ENCODE results near the gene NAV2.
A peak's percentile ranks its signal among the peaks of the same experiment; 100 is the strongest.
"Not testable (repeated sequence)": the region's sequence is repeated elsewhere in the genome, so short reads cannot be mapped to it uniquely, and the experiment has no call there.

Gene NAV2

GRCh38 chr11:19912115-19912957 lies 199.7 kb downstream of the NAV2 start:
- DNase-seq = no peak

- no peak for DNase-seq
Observed at GRCh38 chr11:19912958-19913892, 200.6 kb downstream of the NAV2 start.

- no peak for DNase-seq
Observed at GRCh38 chr11:19913893-19914249, 201.2 kb downstream of the NAV2 start.

- DNase-seq = no peak
Observed at GRCh38 chr11:19915808-19916207, 203.2 kb downstream of the NAV2 start.

- DNase-seq = no peak
Observed at GRCh38 chr11:19917069-19917468, 204.4 kb downstream of the NAV2 start.

- peak; percentile 81 for DNase-seq
Observed at GRCh38 chr11:19918302-19919049, 205.8 kb downstream of the NAV2 start.

GRCh38 chr11:19919050-19919561 lies 206.5 kb downstream of the NAV2 start:
- peak; percentile 99 for DNase-seq

GRCh38 chr11:19920982-19921381 lies 208.3 kb downstream of the NAV2 start:
- DNase-seq = no peak

- DNase-seq = no peak
Observed at GRCh38 chr11:19921976-19922688, 209.5 kb downstream of the NAV2 start.

- DNase-seq = peak; percentile 40
Observed at GRCh38 chr11:19922689-19923035, 210.0 kb downstream of the NAV2 start.

- DNase-seq = peak; percentile 36
Observed at GRCh38 chr11:19923626-19924025, 211.0 kb downstream of the NAV2 start.

- DNase-seq = no peak
Observed at GRCh38 chr11:19924311-19924710, 211.7 kb downstream of the NAV2 start.

GRCh38 chr11:19924716-19925115 lies 212.1 kb downstream of the NAV2 start:
- DNase-seq = no peak

GRCh38 chr11:19927403-19927802 lies 214.8 kb downstream of the NAV2 start:
- not testable (repeated sequence) for DNase-seq

GRCh38 chr11:19929147-19929546 lies 216.5 kb downstream of the NAV2 start:
- peak; percentile 76 for DNase-seq

GRCh38 chr11:19929655-19930054 lies 217.0 kb downstream of the NAV2 start:
- peak; percentile 60 for DNase-seq

- peak; percentile 87 for DNase-seq
Observed at GRCh38 chr11:19931141-19931770, 218.6 kb downstream of the NAV2 start.

GRCh38 chr11:19931771-19932369 lies 219.2 kb downstream of the NAV2 start:
- DNase-seq = no peak

GRCh38 chr11:19933132-19933735 lies 220.6 kb downstream of the NAV2 start:
- no peak for DNase-seq

GRCh38 chr11:19933801-19934488 lies 221.3 kb downstream of the NAV2 start:
- DNase-seq = no peak

Measured in fibroblast of upper back skin (primary cell).